HFFc6 (cell line): ENCODE results near the gene XIRP2. TPM values are rescaled to one million over a fixed set of nuclear protein-coding genes. Genes with fewer than 3 reads are reported as not detected.
A peak's percentile ranks its signal among the peaks of the same experiment; 100 is the strongest.

Experiments used
- DNase-seq: peaks from one replicate; pipeline ENCODE4 v3.0.0-alpha.2; 2018
- H3K27ac Mint-ChIP-seq: 2 replicates; pipeline ENCODE4 v1.8.0; 2020; ENCODE audit warnings: mild to moderate bottlenecking, mixed read lengths
- H3K27me3 Mint-ChIP-seq: 2 replicates; pipeline ENCODE4 v1.8.0; 2021; ENCODE audit warnings: mild to moderate bottlenecking, moderate library complexity, mixed read lengths; ENCODE audit not compliant: insufficient read depth
- H3K36me3 Mint-ChIP-seq: 2 replicates; pipeline ENCODE4 v1.8.0; 2021; ENCODE audit warnings: low read depth, mixed read lengths
- H3K4me1 Mint-ChIP-seq: 2 replicates; pipeline ENCODE4 v1.8.0; 2020; ENCODE audit warnings: low read depth, mixed read lengths
- H3K4me3 Mint-ChIP-seq: 2 replicates; pipeline ENCODE4 v1.8.0; 2020; ENCODE audit warnings: mild to moderate bottlenecking, moderate library complexity, mixed read lengths
- H3K9me3 Mint-ChIP-seq: 2 replicates; pipeline ENCODE4 v1.8.0; 2020; ENCODE audit warnings: mild to moderate bottlenecking, mixed read lengths
- CTCF ChIP-seq: fragments of 200-600 bp; sonication (generic); IDR thresholded peaks from 2 replicates; pipeline ENCODE4 v1.5.0; 2021; ENCODE audit warnings: antibody characterized with exemption, mild to moderate bottlenecking
- total RNA-seq, 6 experiments: library from RNA; stranded (reverse); fragmentation: NEBNext Ultra II Directional; extraction: Animal tissue kit (Norgen Biotek cat#: 25700); gene quantifications; 2 replicates in 1 of 6; 3 replicates in 5 of 6; pipeline ENCODE4 v1.2.3, GENCODE V29; 2021

Gene XIRP2
- total RNA-seq, 6 experiments from 2014 or later, result not detected

GRCh38 chr2:167048829-167049228, 160.5 kb downstream of the XIRP2 start:
- no peaks in the 10 kb centered on the region; the same call in 1 of the 2 replicates for H3K4me1 Mint-ChIP-seq
- H3K27me3 Mint-ChIP-seq, result no peaks in the 10 kb centered on the region
- H3K27ac Mint-ChIP-seq, result no peak overlapping the region
- no peak for TF ChIP-seq CTCF
- H3K4me3 Mint-ChIP-seq, result no peak overlapping the region
- DNase-seq, result no peak
- H3K9me3 Mint-ChIP-seq, result no peaks in the 10 kb centered on the region
- H3K36me3 Mint-ChIP-seq, result no peaks in the 10 kb centered on the region

DNA sequence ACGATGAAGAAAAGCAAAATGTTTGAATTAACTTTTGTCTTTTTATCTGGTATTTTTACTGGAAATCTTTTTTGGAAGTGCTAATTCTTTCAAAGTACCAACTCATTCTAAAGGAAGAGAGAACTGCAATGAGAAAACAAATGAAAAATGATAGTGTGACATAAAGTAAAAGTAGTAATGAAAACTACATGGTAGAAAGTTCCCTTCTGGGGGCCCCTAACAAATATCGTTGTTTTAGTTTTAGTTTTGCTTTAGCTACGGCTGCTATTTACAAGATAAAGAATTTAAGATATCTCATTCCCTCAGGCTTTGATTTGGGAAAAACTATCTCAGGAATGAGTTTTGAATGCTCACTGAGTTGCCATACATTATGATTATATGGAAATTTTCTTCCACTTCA, 161.4 kb downstream of the XIRP2 start:
- TF ChIP-seq CTCF, result no peak
- no peaks in the 10 kb centered on the region; the same call in 1 of the 2 replicates for H3K4me1 Mint-ChIP-seq
- H3K4me3 Mint-ChIP-seq, result peak overlapping the region; percentile 50; the same call in 1 of the 2 replicates
- H3K27me3 Mint-ChIP-seq, result no peaks in the 10 kb centered on the region
- no peak for DNase-seq
- H3K36me3 Mint-ChIP-seq, result no peaks in the 10 kb centered on the region
- no peaks in the 10 kb centered on the region for H3K9me3 Mint-ChIP-seq
- H3K27ac Mint-ChIP-seq, result no peak overlapping the region

GRCh38 chr2:167052825-167053224, 164.5 kb downstream of the XIRP2 start:
- Mint-ChIP-seq H3K9me3 (no peaks in the 10 kb centered on the region), H3K36me3 (no peaks in the 10 kb centered on the region), H3K27ac (no peak overlapping the region), H3K4me1 (no peaks in the 10 kb centered on the region; the same call in 1 of the 2 replicates), H3K27me3 (no peaks in the 10 kb centered on the region), H3K4me3 (no peak overlapping the region)
- TF ChIP-seq CTCF, result no peak
- DNase-seq, result peak; percentile 4

- H3K9me3 Mint-ChIP-seq, result 0 out of 2 replicates have a peak, but pooled peaks cover 6% of the 10 kb centered on the region
- no peak overlapping the region for H3K4me3 Mint-ChIP-seq
- no peak overlapping the region for H3K27ac Mint-ChIP-seq
- no peak for TF ChIP-seq CTCF
- H3K36me3 Mint-ChIP-seq, result no peaks in the 10 kb centered on the region
- no peaks in the 10 kb centered on the region for H3K27me3 Mint-ChIP-seq
- H3K4me1 Mint-ChIP-seq, result no peaks in the 10 kb centered on the region; the same call in 1 of the 2 replicates
- DNase-seq, result no peak
Measured at GRCh38 chr2:167054881-167055280, 166.6 kb downstream of the XIRP2 start.

GRCh38 chr2:167057446-167057845, 169.2 kb downstream of the XIRP2 start:
- no peak overlapping the region for H3K4me3 Mint-ChIP-seq
- TF ChIP-seq CTCF, result no peak
- 0 out of 2 replicates have a peak, but pooled peaks cover 6% of the 10 kb centered on the region for H3K9me3 Mint-ChIP-seq
- no peaks in the 10 kb centered on the region for H3K27me3 Mint-ChIP-seq
- no peak for DNase-seq
- no peaks in the 10 kb centered on the region for H3K36me3 Mint-ChIP-seq
- no peak overlapping the region for H3K27ac Mint-ChIP-seq
- H3K4me1 Mint-ChIP-seq, result no peaks in the 10 kb centered on the region; the same call in 1 of the 2 replicates

GRCh38 chr2:167059173-167059572, 170.9 kb downstream of the XIRP2 start:
- H3K27ac Mint-ChIP-seq, result no peak overlapping the region
- no peaks in the 10 kb centered on the region for H3K27me3 Mint-ChIP-seq
- no peaks in the 10 kb centered on the region for H3K36me3 Mint-ChIP-seq

More at GRCh38 chr2:167059173-167059572, 170.9 kb downstream of the XIRP2 start:
- DNase-seq, result no peak
- no peaks in the 10 kb centered on the region for H3K4me1 Mint-ChIP-seq
- TF ChIP-seq CTCF, result no peak
- 0 out of 2 replicates have a peak, but pooled peaks cover 6% of the 10 kb centered on the region for H3K9me3 Mint-ChIP-seq
- no peak overlapping the region for H3K4me3 Mint-ChIP-seq
